Measurements from ENCODE around the gene ARID5B.

DNA sequence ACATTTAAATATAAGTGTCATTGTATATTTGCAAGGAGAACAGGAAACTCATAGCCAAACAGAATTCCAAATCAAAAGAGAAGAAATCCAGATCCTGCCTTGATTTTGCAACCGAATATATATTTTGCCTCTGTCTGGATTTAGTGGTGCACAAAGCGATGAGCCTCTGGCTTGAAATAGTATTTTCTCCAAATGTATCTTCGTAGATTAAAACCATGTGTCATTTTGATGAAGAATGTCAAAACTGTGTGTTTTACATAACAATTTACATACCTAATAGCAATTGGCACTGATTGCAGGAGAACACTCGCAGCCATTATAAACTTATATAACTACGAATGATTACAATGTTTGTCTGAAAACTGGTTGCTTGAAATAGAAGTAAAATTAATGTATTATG is 156.4 kb downstream of the ARID5B start:
- TF ChIP-seq, protein P1, sequence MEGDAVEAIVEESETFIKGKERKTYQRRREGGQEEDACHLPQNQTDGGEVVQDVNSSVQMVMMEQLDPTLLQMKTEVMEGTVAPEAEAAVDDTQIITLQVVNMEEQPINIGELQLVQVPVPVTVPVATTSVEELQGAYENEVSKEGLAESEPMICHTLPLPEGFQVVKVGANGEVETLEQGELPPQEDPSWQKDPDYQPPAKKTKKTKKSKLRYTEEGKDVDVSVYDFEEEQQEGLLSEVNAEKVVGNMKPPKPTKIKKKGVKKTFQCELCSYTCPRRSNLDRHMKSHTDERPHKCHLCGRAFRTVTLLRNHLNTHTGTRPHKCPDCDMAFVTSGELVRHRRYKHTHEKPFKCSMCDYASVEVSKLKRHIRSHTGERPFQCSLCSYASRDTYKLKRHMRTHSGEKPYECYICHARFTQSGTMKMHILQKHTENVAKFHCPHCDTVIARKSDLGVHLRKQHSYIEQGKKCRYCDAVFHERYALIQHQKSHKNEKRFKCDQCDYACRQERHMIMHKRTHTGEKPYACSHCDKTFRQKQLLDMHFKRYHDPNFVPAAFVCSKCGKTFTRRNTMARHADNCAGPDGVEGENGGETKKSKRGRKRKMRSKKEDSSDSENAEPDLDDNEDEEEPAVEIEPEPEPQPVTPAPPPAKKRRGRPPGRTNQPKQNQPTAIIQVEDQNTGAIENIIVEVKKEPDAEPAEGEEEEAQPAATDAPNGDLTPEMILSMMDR (IDR thresholded peaks at IDR 0.05; ENCODE audit: poor library complexity): no peak
- TF ChIP-seq EZH2phosphoT487 (IDR thresholded peaks at IDR 0.05; ENCODE audit: low read depth, severe bottlenecking, unreplicated experiment): no peak
